OCI-LY3 (cell line): ENCODE results near the gene SAMD4A.

Source experiments
- EZH2phosphoT487 ChIP-seq: fragments of 200-600 bp; shearing (Covaris generic); IDR thresholded peaks from 2 replicates; pipeline ENCODE4 v1.6.1; 2018; ENCODE audit warnings: antibody characterized with exemption, mixed run types, low read depth
- TF ChIP-seq, protein P1 (sequence below): fragments of 200-600, 300-600 bp; sonication (generic); IDR thresholded peaks from 2 replicates; pipeline ENCODE4 v1.5.1; 2014; ENCODE audit warnings: antibody characterized with exemption, low read length, low read depth

DNA sequence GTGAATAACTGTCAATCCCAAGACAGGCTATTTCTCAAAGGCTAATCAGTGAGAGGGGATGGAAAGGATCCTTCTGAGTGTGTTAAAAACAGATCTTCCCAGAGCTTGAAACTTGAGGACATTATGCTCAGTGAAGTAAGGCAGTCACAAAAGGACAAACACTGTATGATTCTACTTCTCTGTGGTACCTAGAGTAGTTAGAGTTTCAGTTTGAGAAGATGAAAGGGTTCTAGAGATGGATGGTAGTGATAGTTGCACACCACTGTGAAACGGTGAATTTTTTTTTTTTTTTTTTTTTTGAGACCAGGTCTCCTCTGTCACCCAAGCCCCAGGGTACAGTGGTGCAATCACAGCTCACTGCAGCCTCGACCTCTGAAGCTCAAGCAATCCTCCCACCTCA is 133.8 kb downstream of the SAMD4A start:
- TF ChIP-seq, protein P1, sequence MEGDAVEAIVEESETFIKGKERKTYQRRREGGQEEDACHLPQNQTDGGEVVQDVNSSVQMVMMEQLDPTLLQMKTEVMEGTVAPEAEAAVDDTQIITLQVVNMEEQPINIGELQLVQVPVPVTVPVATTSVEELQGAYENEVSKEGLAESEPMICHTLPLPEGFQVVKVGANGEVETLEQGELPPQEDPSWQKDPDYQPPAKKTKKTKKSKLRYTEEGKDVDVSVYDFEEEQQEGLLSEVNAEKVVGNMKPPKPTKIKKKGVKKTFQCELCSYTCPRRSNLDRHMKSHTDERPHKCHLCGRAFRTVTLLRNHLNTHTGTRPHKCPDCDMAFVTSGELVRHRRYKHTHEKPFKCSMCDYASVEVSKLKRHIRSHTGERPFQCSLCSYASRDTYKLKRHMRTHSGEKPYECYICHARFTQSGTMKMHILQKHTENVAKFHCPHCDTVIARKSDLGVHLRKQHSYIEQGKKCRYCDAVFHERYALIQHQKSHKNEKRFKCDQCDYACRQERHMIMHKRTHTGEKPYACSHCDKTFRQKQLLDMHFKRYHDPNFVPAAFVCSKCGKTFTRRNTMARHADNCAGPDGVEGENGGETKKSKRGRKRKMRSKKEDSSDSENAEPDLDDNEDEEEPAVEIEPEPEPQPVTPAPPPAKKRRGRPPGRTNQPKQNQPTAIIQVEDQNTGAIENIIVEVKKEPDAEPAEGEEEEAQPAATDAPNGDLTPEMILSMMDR: no peak
- TF ChIP-seq EZH2phosphoT487: no peak
